Measurements from ENCODE around the gene SYT14. TPM values are rescaled to one million over a fixed set of nuclear protein-coding genes. Genes with fewer than 3 reads are reported as not detected.

SYT14 gene
- total RNA-seq, 1 experiment from 2014 or later = 10.3 TPM

DNA sequence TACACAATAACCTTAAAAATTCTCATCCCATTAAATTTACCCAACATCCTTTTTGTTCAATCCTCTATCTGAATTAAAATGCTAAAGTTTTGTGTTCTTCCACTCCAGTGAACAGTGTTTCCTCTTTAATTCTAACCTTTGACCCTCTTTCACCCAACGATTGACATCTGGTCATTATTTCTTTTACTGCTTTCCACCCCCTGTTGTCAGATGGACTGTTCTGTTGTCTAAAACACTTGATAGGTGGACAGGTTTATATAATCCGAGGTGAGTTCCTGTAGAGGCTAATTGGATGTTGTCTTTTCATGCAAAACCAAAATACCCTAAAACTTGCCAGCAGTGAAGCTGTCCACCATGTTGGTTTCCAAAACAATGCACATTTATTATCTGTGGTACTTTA lies 221.2 kb downstream of the SYT14 start:
- H3K4ac ChIP-seq (ENCODE audit: low read depth, low read length) = no peak overlapping the region
- no peaks in the 10 kb centered on the region for H3K9me3 ChIP-seq (ENCODE audit: control insufficient read depth, low read depth, low read length)
- H2BK12ac ChIP-seq (ENCODE audit: insufficient read length, low read depth, low read length) = no peak overlapping the region
- no peak overlapping the region for H3K4me3 Mint-ChIP-seq
- H3K9ac ChIP-seq (ENCODE audit: extremely low read depth, insufficient read length, low read length) = no peak overlapping the region
- H4K8ac ChIP-seq (replicated peaks; ENCODE audit: insufficient read length, low read depth, low read length) = no peak overlapping the region
- H4K5ac ChIP-seq (ENCODE audit: insufficient read length, low read depth, low read length) = no peak overlapping the region
- no peak overlapping the region for H2BK20ac ChIP-seq (ENCODE audit: low read depth, low read length, poor library complexity, severe bottlenecking)
- H4K91ac ChIP-seq (ENCODE audit: insufficient read length, low read depth, low read length) = no peak overlapping the region
- no peaks in the 10 kb centered on the region for H4K20me1 ChIP-seq (ENCODE audit: control insufficient read depth, insufficient read depth, insufficient read length)
- H3K27me3 Mint-ChIP-seq (ENCODE audit: low read depth) = no peaks in the 10 kb centered on the region
- 0 out of 4 replicates have a peak, but pooled peaks cover 0 to 1% of the 10 kb centered on the region in 2 experiments for H3K4me1 Mint-ChIP-seq
- no peaks in the 10 kb centered on the region for H3K79me2 ChIP-seq (ENCODE audit: insufficient read depth, low read length)
- no peak overlapping the region for H3K27ac ChIP-seq (ENCODE audit: insufficient read length, low read depth, low read length)
- no peak overlapping the region for H3K14ac ChIP-seq (ENCODE audit: insufficient read depth, low read length)
- no peak overlapping the region for H2BK15ac ChIP-seq (ENCODE audit: low read depth, low read length)
- H3K27ac Mint-ChIP-seq = no peak overlapping the region
- H2BK5ac ChIP-seq (ENCODE audit: insufficient read length, low read length) = no peak overlapping the region
- H3K9me3 Mint-ChIP-seq = no peaks in the 10 kb centered on the region
- no peak overlapping the region for H3K23ac ChIP-seq (ENCODE audit: insufficient read length, low read depth, low read length)
- no peaks in the 10 kb centered on the region for H3K36me3 Mint-ChIP-seq (ENCODE audit: insufficient read depth in 1 of 3, low read depth in 3 of 3)
- no peak overlapping the region for H3K18ac ChIP-seq (ENCODE audit: insufficient read length, low read depth, low read length)
- no peak overlapping the region for H2AK5ac ChIP-seq (ENCODE audit: insufficient read length, low read length)
- no peak overlapping the region for H3K4me2 ChIP-seq (ENCODE audit: insufficient read depth, insufficient read length, low read length)
- no peak overlapping the region for H2AFZ ChIP-seq (ENCODE audit: low read length)
- WGBS (ENCODE audit: extremely low coverage, insufficient read length, low lambda C conversion rate) = no CpG with 5 or more reads among the region's 2 CpGs
- no peak overlapping the region for H3K56ac ChIP-seq (ENCODE audit: insufficient read length, low read depth, low read length)
- no peak for DNase-seq
- no peak overlapping the region for H2BK120ac ChIP-seq (ENCODE audit: low read depth, low read length, poor library complexity, severe bottlenecking)
- TF ChIP-seq CTCF (conservative IDR thresholded peaks at IDR 0.05) = no peak
- no peaks in the 10 kb centered on the region for H3K27me3 ChIP-seq (ENCODE audit: insufficient read depth, low read length)
- H3T11ph ChIP-seq (ENCODE audit: low read length) = no peak overlapping the region
- no peaks in the 10 kb centered on the region for H3K4me1 ChIP-seq (ENCODE audit: insufficient read depth, low read length)
- no peaks in the 10 kb centered on the region for H3K79me1 ChIP-seq (ENCODE audit: insufficient read depth, low read depth, low read length, poor library complexity, severe bottlenecking)
- no peaks in the 10 kb centered on the region for H3K23me2 ChIP-seq (ENCODE audit: insufficient read length, low read depth, low read length, poor library complexity, severe bottlenecking)
